Panc1 (cell line): ENCODE data around the gene SLC25A38.

Experiments used
- POLR2AphosphoS5 ChIP-seq: IDR thresholded peaks from 2 replicates; pipeline ENCODE4 v1.6.1; 2012; ENCODE audit warnings: mild to moderate bottlenecking, low read depth, low read length, moderate library complexity
- SIN3A ChIP-seq: IDR thresholded peaks from 2 replicates; pipeline ENCODE4 v1.6.1; 2012; ENCODE audit warnings: low read depth, mild to moderate bottlenecking, low read length, moderate library complexity, borderline replicate concordance; ENCODE audit not compliant: insufficient read depth
- TCF7L2 ChIP-seq: IDR thresholded peaks from 2 replicates; pipeline ENCODE4 v1.6.1; 2011; ENCODE audit warnings: mild to moderate bottlenecking, low read depth, low read length, inconsistent platforms
- TF ChIP-seq, protein P1 (sequence below): fragments of 450-650 bp; IDR thresholded peaks from 2 replicates; pipeline ENCODE4 v1.5.1; 2017; ENCODE audit warnings: mild to moderate bottlenecking
- TF ChIP-seq, protein P2 (sequence below), 2 experiments: IDR thresholded peaks; 2 replicates each; pipeline ENCODE4 v1.6.1; 2011 to 2012; ENCODE audit warnings: low read depth in 2 of 2, control low read depth in 1 of 2, low read length in 1 of 2, mild to moderate bottlenecking in 1 of 2, moderate library complexity in 1 of 2; ENCODE audit not compliant: insufficient read depth in 1 of 2

DNA sequence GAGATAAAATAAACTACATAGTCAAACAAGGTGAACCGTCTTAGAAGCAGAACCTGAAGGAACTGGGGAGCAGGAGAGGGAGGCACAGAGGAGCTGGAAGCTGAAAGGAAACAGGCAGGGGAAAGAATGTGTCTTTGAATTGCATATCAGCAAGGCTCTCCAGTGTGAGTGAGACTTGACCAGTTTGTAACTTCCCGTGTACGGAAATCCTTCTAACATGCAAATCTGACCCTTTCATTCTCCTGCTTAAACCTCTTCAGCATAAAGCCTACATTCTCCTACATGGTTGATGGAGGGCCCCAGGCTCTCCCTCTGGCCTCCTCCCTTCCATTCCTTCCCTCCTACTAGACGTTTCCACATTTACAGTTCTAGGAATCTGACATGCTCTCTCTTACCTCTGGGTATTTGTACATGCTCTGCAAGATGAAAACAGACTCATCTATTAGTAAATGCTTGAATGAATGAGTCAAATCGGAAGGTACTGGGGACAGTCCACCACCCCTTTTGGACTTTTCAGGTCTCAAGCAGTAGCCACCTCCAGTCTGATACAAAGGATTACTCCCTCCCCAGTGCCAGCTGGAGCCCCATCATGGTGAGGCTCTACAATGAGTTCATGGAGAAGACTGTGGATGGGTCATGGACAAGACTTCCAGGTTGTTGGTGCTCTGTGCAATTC lies 6.1 kb upstream of the SLC25A38 start:
- TF ChIP-seq TCF7L2 (no peak), POLR2AphosphoS5 (no peak), SIN3A (no peak)
- TF ChIP-seq, protein P1, sequence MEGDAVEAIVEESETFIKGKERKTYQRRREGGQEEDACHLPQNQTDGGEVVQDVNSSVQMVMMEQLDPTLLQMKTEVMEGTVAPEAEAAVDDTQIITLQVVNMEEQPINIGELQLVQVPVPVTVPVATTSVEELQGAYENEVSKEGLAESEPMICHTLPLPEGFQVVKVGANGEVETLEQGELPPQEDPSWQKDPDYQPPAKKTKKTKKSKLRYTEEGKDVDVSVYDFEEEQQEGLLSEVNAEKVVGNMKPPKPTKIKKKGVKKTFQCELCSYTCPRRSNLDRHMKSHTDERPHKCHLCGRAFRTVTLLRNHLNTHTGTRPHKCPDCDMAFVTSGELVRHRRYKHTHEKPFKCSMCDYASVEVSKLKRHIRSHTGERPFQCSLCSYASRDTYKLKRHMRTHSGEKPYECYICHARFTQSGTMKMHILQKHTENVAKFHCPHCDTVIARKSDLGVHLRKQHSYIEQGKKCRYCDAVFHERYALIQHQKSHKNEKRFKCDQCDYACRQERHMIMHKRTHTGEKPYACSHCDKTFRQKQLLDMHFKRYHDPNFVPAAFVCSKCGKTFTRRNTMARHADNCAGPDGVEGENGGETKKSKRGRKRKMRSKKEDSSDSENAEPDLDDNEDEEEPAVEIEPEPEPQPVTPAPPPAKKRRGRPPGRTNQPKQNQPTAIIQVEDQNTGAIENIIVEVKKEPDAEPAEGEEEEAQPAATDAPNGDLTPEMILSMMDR = no peak
- TF ChIP-seq, protein P2, sequence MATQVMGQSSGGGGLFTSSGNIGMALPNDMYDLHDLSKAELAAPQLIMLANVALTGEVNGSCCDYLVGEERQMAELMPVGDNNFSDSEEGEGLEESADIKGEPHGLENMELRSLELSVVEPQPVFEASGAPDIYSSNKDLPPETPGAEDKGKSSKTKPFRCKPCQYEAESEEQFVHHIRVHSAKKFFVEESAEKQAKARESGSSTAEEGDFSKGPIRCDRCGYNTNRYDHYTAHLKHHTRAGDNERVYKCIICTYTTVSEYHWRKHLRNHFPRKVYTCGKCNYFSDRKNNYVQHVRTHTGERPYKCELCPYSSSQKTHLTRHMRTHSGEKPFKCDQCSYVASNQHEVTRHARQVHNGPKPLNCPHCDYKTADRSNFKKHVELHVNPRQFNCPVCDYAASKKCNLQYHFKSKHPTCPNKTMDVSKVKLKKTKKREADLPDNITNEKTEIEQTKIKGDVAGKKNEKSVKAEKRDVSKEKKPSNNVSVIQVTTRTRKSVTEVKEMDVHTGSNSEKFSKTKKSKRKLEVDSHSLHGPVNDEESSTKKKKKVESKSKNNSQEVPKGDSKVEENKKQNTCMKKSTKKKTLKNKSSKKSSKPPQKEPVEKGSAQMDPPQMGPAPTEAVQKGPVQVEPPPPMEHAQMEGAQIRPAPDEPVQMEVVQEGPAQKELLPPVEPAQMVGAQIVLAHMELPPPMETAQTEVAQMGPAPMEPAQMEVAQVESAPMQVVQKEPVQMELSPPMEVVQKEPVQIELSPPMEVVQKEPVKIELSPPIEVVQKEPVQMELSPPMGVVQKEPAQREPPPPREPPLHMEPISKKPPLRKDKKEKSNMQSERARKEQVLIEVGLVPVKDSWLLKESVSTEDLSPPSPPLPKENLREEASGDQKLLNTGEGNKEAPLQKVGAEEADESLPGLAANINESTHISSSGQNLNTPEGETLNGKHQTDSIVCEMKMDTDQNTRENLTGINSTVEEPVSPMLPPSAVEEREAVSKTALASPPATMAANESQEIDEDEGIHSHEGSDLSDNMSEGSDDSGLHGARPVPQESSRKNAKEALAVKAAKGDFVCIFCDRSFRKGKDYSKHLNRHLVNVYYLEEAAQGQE (IDR thresholded peaks at IDR 0.05; ENCODE audit: insufficient read depth in 1 of 2, low read depth in 2 of 2, low read length in 1 of 2) = no peak
